Vagina (tissue), 2 donors: ENCODE results near the gene UTS2R. TPM values are rescaled to one million over a fixed set of nuclear protein-coding genes. Genes with fewer than 3 reads are reported as not detected.

Experiments used
- DNase-seq, 2 donors: peaks; one replicate each; pipeline ENCODE4 v3.0.0-alpha.2; 2017; ENCODE audit errors: extremely low spot score in 2 of 2
- H3K27ac ChIP-seq: fragments of 200-600 bp; sonication (generic); one replicate; pipeline ENCODE4 v1.5.1; 2019
- H3K27me3 ChIP-seq: fragments of 200-600 bp; sonication (generic); one replicate; pipeline ENCODE4 v1.5.1; 2019
- H3K36me3 ChIP-seq, 2 donors: fragments of 200-600 bp; sonication (generic); one replicate each; pipeline ENCODE4 v1.5.1; 2017 to 2019
- H3K4me1 ChIP-seq: fragments of 200-600 bp; sonication (generic); one replicate; pipeline ENCODE4 v1.5.1; 2019
- H3K4me3 ChIP-seq, 2 donors: fragments of 200-600 bp; sonication (generic); 1 replicate in 1 of 2; 2 replicates in 1 of 2; pipeline ENCODE4 v1.5.1; 2016 to 2019
- H3K9me3 ChIP-seq: fragments of 200-600 bp; sonication (generic); one replicate; pipeline ENCODE4 v1.5.1; 2019
- CTCF ChIP-seq, 3 experiments: fragments of 450-650 bp in 2 of 3; fragments of 200-600 bp in 1 of 3; sonication (generic) in 1 of 3; IDR thresholded peaks; one replicate each; pipeline ENCODE4 v1.5.1; 2017 to 2019; ENCODE audit warnings: antibody characterized with exemption in 3 of 3, mild to moderate bottlenecking in 2 of 3, moderate library complexity in 2 of 3
- POLR2A ChIP-seq, 2 donors: fragments of 450-650 bp; IDR thresholded peaks; one replicate each; pipeline ENCODE4 v1.6.1; 2017; ENCODE audit warnings: antibody characterized with exemption in 2 of 2, mild to moderate bottlenecking in 2 of 2, moderate library complexity in 2 of 2
- POLR2AphosphoS5 ChIP-seq, 2 donors: sonication (generic); formaldehyde crosslinking; IDR thresholded peaks; one replicate each; pipeline ENCODE4 v1.9.0; 2017; ENCODE audit warnings: antibody characterized with exemption in 2 of 2, mild to moderate bottlenecking in 2 of 2, low read depth in 1 of 2; ENCODE audit not compliant: insufficient read depth in 1 of 2
- intact Hi-C: fragments of 100-400 bp; cut with DNase I; formaldehyde crosslinking; loops from one replicate; pipeline ENCODE4 v1.15.1; 2023
- total RNA-seq: library from RNA; depleted of rRNA; stranded (reverse); fragments of >200 nt; gene quantifications from one replicate; pipeline ENCODE4 v1.2.3, GENCODE V29; 2016

Gene UTS2R
- total RNA-seq, result not detected

GRCh38 chr17:82371333-82372248 is at the start of gene UTS2R:
Gene UTS2R (plus strand): TSS chr17:82371765. CDS start chr17:82374325, 2,560 bp downstream.
- Histone ChIP-seq H3K9me3 (no peaks in the 10 kb centered on the region), H3K36me3 (no peaks in the 10 kb centered on the region), H3K4me3 (peak within 1 kb of the TSS; percentile 1 to 22), H3K27ac (no peak within 1 kb of the TSS), H3K4me1 (peaks cover 10% of the 10 kb centered on the region), H3K27me3 (no peaks in the 10 kb centered on the region)
- intact Hi-C loops, result no loop called here
- TF ChIP-seq CTCF (IDR thresholded peaks at IDR 0.05) (no peak), POLR2A (IDR thresholded peaks at IDR 0.05) (no peak), POLR2AphosphoS5 (IDR thresholded peaks at IDR 0.05; ENCODE audit: insufficient read depth in 1 of 2, low read depth in 1 of 2) (no peak)
- no peak for DNase-seq

GRCh38 chr17:82321947-82322466 is 49.6 kb upstream of the UTS2R start:
- no peak for DNase-seq
- intact Hi-C loops, result loop anchor here (2.0 to 10.0 kb wide), 3 partner anchors 77 to 277 kb away; no protein-coding TSS in a partner anchor
- no peaks in the 10 kb centered on the region for H3K9me3 ChIP-seq
- no peaks in the 10 kb centered on the region for H3K27me3 ChIP-seq
- H3K4me1 ChIP-seq, result peaks cover 6% of the 10 kb centered on the region
- H3K27ac ChIP-seq, result no peak overlapping the region
- no peaks in the 10 kb centered on the region for H3K36me3 ChIP-seq
- no peak overlapping the region for H3K4me3 ChIP-seq
- no peak for TF ChIP-seq POLR2AphosphoS5 (IDR thresholded peaks at IDR 0.05; ENCODE audit: insufficient read depth in 1 of 2, low read depth in 1 of 2)
- TF ChIP-seq POLR2A (IDR thresholded peaks at IDR 0.05), result no peak
- no peak for TF ChIP-seq CTCF (IDR thresholded peaks at IDR 0.05)

GRCh38 chr17:82322526-82323453 is 48.8 kb upstream of the UTS2R start:
- H3K27me3 ChIP-seq, result no peaks in the 10 kb centered on the region
- H3K4me1 ChIP-seq, result peaks cover 6% of the 10 kb centered on the region
- intact Hi-C loops, result loop anchor here (10.0 kb wide), 2 partner anchors 118 to 278 kb away; no protein-coding TSS in a partner anchor
- H3K4me3 ChIP-seq, result no peak overlapping the region
- no peak overlapping the region for H3K27ac ChIP-seq
- H3K9me3 ChIP-seq, result no peaks in the 10 kb centered on the region
- no peaks in the 10 kb centered on the region for H3K36me3 ChIP-seq
- DNase-seq, result no peak
- TF ChIP-seq POLR2AphosphoS5 (IDR thresholded peaks at IDR 0.05; ENCODE audit: insufficient read depth in 1 of 2, low read depth in 1 of 2) (no peak), POLR2A (IDR thresholded peaks at IDR 0.05) (no peak), CTCF (IDR thresholded peaks at IDR 0.05) (no peak)

GRCh38 chr17:82323514-82324234 is 47.9 kb upstream of the UTS2R start:
- no peak for DNase-seq
- TF ChIP-seq CTCF (IDR thresholded peaks at IDR 0.05) (no peak), POLR2A (IDR thresholded peaks at IDR 0.05) (no peak), POLR2AphosphoS5 (IDR thresholded peaks at IDR 0.05; ENCODE audit: insufficient read depth in 1 of 2, low read depth in 1 of 2) (no peak)
- no peak overlapping the region for H3K27ac ChIP-seq
- H3K27me3 ChIP-seq, result no peaks in the 10 kb centered on the region
- intact Hi-C loops, result loop anchor here (10.0 kb wide), 2 partner anchors 119 to 279 kb away; no protein-coding TSS in a partner anchor
- peaks cover 6% of the 10 kb centered on the region for H3K4me1 ChIP-seq
- H3K36me3 ChIP-seq, result no peaks in the 10 kb centered on the region
- no peak overlapping the region for H3K4me3 ChIP-seq
- H3K9me3 ChIP-seq, result no peaks in the 10 kb centered on the region
